K562 (cell line): ENCODE results near the gene KAT5. TPM values are rescaled to one million over a fixed set of nuclear protein-coding genes. Genes with fewer than 3 reads are reported as not detected.

Experiments used
- CBX3 ChIP-seq, 2 experiments: IDR thresholded peaks; 1 replicate in 1 of 2; 2 replicates in 1 of 2; pipeline ENCODE4 v1.6.1; 2012; ENCODE audit warnings: inconsistent platforms in 2 of 2, low read length in 2 of 2, borderline replicate concordance in 1 of 2, control low read depth in 1 of 2
- CCAR2 ChIP-seq: fragments of 200-400 bp; formaldehyde crosslinking; IDR thresholded peaks from 2 replicates; pipeline ENCODE4 v1.6.1; 2017; ENCODE audit warnings: mild to moderate bottlenecking, low read depth, low read length
- DLX4 ChIP-seq: fragments of 250-450 bp; sonication (Bioruptor Pico); IDR thresholded peaks from 2 replicates; pipeline ENCODE4 v1.6.1; 2021; ENCODE audit warnings: mild to moderate bottlenecking
- DPF2 ChIP-seq: fragments of 450-650 bp; IDR thresholded peaks from 2 replicates; pipeline ENCODE4 v1.6.1; 2016
- GABPA ChIP-seq: fragments of 200-800 bp; sonication (Bioruptor generic); conservative IDR thresholded peaks from 2 replicates; pipeline ENCODE4 v1.6.1; 2016; ENCODE audit warnings: low read depth, missing genetic modification characterization, missing compliant biosample characterization
- NFRKB ChIP-seq: fragments of 450-650 bp; IDR thresholded peaks from 2 replicates; pipeline ENCODE4 v1.6.1; 2016; ENCODE audit warnings: low read depth
- NKRF ChIP-seq: fragments of 450-650 bp; IDR thresholded peaks from 2 replicates; pipeline ENCODE4 v1.6.1; 2016; ENCODE audit warnings: borderline replicate concordance
- RBBP5 ChIP-seq: fragments of 200-600 bp; sonication (generic); IDR thresholded peaks from 2 replicates; pipeline ENCODE4 v1.6.1; 2012; ENCODE audit warnings: borderline replicate concordance, mild to moderate bottlenecking, low read length, control low read depth, inconsistent platforms; ENCODE audit not compliant: insufficient read depth, poor library complexity, severe bottlenecking
- SIRT6 ChIP-seq: IDR thresholded peaks from one replicate; pipeline ENCODE4 v1.6.1; 2012; ENCODE audit warnings: low read depth, mild to moderate bottlenecking, control low read depth, inconsistent platforms, low read length, moderate library complexity
- TFE3 ChIP-seq: fragments of 450-650 bp; formaldehyde crosslinking; IDR thresholded peaks from 2 replicates; pipeline ENCODE4 v1.4.0; 2020; ENCODE audit warnings: mild to moderate bottlenecking, mixed read lengths
- USF2 ChIP-seq: sonication (generic); formaldehyde crosslinking; IDR thresholded peaks from 2 replicates; pipeline ENCODE4 v1.5.0; 2020; ENCODE audit warnings: missing genetic modification reagents
- ZBTB12 ChIP-seq: fragments of 250-450 bp; sonication (Bioruptor Pico); IDR thresholded peaks from 2 replicates; pipeline ENCODE4 v1.4.0; 2020
- ZNF263 ChIP-seq: sonication (generic); formaldehyde crosslinking; IDR thresholded peaks from 2 replicates; pipeline ENCODE4 v1.8.0; 2022; ENCODE audit warnings: mild to moderate bottlenecking, missing genetic modification reagents, borderline replicate concordance
- polyA plus RNA-seq, 8 experiments: library from polyadenylated mRNA; depleted of rRNA in 4 of 8; stranded (reverse) in 5 of 8; unstranded in 3 of 8; fragments of >200 nt; fragmentation: Nextera tagmentation in 2 of 8; fragmentation: Illumina TruSeq in 1 of 8; extraction: Ambion mirVana in 2 of 8; extraction: Trizol in 1 of 8; gene quantifications; 2 replicates each; pipeline versions ENCODE4 v1.2.1 to v1.2.3, GENCODE V29; 2011 to 2014; ENCODE audit warnings: inconsistent platforms in 1 of 8, missing spikeins in 1 of 8
- total RNA-seq, 7 experiments: library from RNA; depleted of rRNA in 6 of 7; stranded (reverse); fragments of >200 nt in 6 of 7; fragmentation: Illumina TruSeq in 2 of 7; extraction: Trizol in 2 of 7; gene quantifications; 2 replicates each; pipeline versions ENCODE4 v1.2.1 to v1.2.3, GENCODE V29; 2011 to 2021; ENCODE audit warnings: low replicate concordance in 1 of 7

Gene KAT5
- total and polyA plus RNA-seq, 9 of the 15 experiments (the other 6 are each of a cell fraction or from before 2014, with no cell fraction given) = 3.6 to 76.8 (median 52.7) TPM

- TF ChIP-seq USF2 (CRISPR knock-in tag) (peak; percentile 72), CCAR2 (no peak), TFE3 (CRISPR knock-in tag) (no peak), NKRF (no peak), ZNF263 (no peak), RBBP5 (no peak), GABPA (tag) (peak; percentile 52; the same call in 1 of the 2 replicates), NFRKB (peak; percentile 48; the same call in 1 of the 2 replicates), CBX3 (IDR thresholded peaks at IDR 0.05; ENCODE audit: borderline replicate concordance in 1 of 2, low read length in 2 of 2) (peak in 1 of 2 experiments; percentile 56; a peak in 1 of 3 replicates), ZBTB12 (CRISPR knock-in tag) (no peak), DLX4 (no peak), DPF2 (peak; percentile 71), SIRT6 (no peak)
Measured at GRCh38 chr11:65692367-65692766, 19.7 kb upstream of the KAT5 start (continued).
